Measurements from ENCODE around the gene TLR3. TPM values are rescaled to one million over a fixed set of nuclear protein-coding genes. Genes with fewer than 3 reads are reported as not detected.
"Not testable (repeated sequence)": the region's sequence is repeated elsewhere in the genome, so short reads cannot be mapped to it uniquely, and the experiment has no call there.

Gene TLR3
- total RNA-seq, 1 experiment from 2014 or later = 1.9 TPM

DNA sequence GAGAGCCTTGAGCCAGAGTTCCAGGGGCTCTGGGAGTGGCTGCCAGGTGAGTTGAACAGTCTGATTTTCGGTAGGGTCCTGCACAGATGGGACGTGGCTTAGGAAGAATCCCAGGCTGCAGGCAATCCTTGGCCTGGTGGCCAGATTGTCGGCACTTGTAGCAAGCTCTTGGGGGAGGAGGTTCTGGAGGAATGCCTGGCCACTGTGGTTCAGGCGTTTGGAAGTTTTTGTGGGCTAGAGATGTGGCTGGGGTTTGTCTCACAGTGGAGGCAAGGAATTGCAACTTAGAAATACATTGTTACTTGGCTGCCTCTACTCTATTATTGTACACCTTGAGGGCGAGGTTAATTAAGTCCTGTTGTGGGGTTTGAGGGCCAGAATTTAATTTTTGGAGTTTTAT, 21.5 kb upstream of the TLR3 start:
- DNase-seq (ENCODE audit: low spot score) = not testable (repeated sequence)

DNA sequence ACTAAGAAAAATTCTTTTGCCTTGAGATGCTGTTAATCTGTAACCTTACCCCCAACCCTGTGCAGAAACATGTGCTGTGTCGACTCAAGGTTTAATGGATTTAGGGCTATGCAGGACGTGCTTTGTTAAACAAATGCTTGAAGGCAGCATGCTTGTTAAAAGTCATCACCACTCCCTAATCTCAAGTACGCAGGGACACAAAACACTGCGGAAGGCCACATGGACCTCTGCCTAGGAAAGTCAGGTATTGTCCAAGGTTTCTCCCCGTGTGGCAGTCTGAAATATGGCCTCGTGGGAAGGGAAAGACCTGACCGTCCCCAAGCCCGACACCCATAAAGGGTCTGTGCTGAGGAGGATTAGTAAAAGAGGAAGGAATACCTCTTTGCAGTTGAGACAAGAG, 18.8 kb upstream of the TLR3 start:
- not testable (repeated sequence) for DNase-seq (ENCODE audit: low spot score)

DNA sequence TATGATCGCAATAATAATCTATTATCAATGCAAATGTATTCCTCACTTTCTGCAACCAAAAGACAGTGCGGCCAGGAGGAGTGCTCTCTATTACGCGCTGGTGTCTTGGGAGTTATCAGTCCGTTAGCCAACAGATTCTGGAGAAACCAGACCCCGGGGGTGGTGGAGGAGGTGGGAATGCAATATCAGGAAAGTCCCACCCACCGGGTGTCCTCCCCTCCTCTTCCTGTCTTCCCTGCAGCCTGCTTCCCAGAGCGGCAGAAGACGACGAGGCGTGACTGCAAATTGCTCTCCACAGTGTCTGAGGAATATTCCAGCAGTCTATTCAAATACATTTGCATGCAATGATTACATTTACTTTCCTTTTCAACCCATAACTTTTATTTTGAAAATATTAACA, 17.9 kb upstream of the TLR3 start:
- DNase-seq (ENCODE audit: low spot score) = no peak

DNA sequence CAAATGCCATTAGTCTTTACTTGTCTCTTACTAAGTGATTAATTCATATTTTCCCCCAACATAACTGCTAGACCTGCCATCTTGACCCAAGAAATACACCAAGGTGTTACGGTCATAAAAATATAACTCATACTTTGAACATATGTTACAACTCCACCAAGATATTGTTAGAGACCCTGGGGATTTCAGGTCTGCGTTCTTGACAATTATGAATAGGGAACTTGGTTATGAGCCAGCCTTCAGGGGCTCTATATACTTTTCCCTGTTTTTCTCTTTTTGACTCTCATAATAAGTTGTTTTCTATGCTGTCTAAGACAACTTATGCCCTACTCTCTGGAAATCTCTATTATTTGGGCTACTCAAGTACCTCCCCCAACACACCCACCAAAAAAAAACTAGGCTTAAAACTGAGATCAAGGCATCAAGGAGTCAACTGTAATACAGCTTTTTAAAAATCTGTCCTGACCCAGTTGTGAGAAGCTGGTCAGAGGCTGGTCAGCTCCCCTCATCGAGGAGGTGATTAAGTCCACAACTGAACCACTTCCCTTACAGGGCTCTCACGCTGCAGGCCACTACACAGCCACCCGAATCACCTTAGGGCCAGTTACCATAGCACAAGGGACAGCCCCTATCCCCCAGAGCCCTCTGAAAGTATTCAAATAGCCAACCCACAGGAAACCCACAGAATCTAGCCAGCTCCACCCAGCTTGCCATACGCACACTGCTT, 10.5 kb upstream of the TLR3 start:
- DNase-seq (ENCODE audit: low spot score) = no peak

DNA sequence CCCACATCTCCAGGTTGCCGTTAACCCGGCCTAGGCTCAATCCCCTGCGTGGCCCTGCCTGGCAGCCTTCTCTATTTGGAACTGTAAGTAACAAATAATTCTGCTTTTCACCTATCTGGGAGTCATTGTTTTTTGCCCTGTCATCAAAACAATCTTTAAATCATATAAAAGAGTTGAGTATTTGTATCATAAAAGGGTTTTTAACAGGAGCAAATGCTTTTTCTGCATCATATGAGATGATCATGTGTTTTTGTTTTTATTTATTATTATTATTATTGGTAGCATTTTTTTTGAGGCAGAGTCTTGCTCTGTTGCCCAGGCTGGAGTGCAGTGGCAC, 10.0 kb upstream of the TLR3 start:
- DNase-seq (ENCODE audit: low spot score) = no peak

DNA sequence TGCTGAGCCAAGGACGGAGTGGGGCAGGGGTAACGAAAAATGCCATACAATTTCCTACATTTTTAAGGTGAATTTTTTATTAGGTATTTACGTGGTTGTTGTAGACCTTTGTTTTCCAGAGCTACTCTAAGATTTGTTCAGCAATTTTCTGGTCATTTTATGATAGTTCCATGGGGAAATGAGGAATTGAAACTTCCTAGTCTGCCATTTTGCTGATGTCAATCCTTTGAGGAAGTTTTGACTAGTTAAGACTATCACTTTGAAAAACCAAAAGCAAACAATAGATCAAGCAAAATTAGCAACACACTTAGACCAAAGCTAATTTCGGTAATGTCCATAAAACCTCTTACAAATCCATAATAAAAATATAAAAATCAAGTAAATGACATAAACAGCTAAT, 7.0 kb upstream of the TLR3 start:
- no peak for DNase-seq (ENCODE audit: low spot score)

DNA sequence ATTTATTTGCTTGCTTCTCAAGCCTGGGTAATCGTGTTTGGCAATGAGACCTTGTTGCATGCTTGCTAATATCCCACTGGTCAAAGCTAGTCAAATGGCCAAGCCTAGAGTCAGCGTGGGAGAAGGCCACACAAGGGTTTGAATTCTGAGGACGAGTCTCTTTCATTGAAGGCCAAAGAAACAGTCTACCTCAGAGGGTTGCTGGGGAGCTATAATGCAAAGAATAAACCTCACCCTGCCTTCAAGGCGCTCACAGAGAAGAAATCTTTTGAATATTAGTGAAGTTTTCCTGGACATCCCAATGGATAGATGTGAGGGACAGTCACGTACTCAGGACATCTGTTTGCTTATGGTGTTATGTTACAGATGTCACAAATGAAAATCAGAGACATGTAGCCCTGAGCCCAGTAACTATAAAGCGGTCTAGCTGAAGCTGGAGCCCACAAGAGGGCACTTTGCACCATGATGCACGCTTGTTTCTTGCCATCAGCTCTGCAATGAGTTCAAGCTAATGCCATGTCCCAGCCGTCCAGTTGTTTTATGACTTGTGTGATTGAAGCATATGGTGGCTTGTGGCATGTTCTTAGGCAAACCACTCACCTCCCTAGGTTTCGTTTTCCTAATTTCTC, 1.1 kb upstream of the TLR3 start:
- DNase-seq (ENCODE audit: low spot score) = peak; percentile 76

DNA sequence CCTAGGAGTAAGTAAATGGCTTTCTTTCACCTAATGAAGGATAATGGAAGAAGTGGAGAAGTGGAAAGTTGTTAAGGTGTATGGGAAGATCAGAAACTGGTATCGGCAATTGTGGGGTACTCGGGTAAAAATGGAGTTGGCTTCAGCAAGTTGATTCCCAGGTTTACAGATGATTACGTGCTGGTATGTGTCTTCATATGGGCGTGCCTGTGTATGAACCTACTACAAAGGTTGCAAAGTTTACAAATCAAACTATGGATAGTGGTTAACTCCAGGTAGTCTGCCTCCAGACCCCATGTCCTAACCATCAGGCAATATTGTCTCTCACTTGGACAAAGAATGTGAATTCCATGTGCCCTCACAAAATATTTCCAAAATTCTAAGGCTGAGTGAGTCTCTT, 773 bp downstream of the TLR3 start:
- DNase-seq (ENCODE audit: low spot score) = no peak

DNA sequence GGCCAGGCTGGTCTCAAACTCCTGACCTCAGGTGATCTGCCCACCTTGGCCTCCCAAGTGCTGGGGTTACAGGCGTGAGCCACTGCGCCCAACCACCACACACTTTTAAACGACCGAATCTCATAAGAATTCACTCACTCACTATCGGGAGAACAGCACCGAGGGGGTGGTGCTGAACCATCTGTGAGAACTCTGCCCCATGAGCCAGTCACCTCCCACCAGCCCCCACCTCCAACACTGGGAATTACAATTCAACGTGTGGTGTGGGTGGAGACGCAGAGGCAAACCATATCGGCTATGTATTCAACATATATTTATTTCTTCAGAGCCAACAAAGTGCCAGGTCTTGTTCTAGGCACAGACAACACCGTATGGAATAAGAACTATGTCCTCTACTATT, 3.6 kb downstream of the TLR3 start:
- no peak for DNase-seq (ENCODE audit: low spot score)

DNA sequence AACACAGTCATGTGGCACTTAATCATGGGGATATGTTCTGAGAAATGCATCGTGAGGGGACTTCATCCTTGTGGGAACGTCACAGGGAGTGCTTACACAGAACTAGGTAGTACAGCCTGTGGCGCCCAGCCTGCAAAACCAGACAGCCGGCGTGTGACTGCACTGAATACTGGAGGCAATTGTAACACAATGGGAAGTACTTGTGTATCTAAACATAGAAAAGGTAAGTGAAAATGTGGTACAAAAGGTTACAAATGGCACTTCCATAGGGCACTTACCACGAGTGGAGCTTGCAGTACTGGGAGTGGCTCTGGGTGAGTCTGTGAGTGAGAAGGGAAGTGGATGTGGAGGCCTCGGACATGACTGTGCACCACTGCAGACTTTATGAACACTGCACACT, 5.2 kb downstream of the TLR3 start:
- DNase-seq (ENCODE audit: low spot score) = no peak

DNA sequence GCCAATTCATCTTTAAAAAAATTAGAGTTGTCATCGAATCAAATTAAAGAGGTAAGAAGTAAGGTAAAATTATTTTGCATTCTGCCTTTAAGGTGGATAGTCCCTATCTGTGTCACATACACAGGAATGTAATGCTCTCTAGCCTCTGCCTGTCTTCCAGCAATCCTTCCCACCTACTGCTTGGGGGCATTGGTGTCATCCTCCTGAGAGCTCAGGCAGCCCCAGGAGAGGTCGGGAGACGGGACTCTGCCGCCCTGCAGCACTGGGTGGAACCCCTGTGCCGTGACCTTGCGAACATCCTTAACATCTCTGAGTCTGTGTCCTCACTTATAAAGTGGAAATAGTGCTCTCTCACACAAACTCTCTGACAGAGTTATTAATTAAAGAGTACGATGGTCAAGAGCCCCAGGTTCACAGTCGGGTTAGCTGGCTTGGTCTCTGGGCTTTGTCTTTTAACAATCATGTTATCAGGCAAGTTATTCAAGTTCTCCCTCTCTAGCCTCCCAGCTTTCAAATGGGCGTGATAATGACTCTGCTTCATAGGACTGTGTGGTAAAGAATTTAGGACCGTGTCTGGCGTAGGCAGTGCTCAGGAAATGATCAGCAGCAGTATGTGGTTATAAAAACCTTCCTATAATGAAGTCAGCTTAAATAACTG, 10.2 kb downstream of the TLR3 start:
- no peak for DNase-seq (ENCODE audit: low spot score)

DNA sequence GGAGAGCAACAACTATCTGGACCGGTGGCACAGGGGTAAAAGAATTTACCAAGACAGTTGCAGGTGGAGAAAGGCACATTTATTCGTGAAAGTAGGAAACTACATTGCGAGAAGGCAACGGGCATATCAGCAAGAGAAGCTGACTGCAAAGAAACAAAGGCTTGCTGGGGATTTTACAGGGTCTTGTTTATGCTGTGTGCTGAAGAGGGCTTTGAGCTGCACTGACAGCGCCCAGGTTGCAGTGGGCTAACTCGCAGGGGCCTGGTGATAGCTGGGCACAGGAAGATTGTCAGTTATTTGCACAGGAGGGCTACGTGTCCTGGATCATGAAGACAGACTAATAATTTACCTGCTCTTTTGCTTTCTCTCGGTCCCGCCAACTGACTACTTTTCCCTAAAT, 10.7 kb downstream of the TLR3 start:
- DNase-seq (ENCODE audit: low spot score) = no peak

DNA sequence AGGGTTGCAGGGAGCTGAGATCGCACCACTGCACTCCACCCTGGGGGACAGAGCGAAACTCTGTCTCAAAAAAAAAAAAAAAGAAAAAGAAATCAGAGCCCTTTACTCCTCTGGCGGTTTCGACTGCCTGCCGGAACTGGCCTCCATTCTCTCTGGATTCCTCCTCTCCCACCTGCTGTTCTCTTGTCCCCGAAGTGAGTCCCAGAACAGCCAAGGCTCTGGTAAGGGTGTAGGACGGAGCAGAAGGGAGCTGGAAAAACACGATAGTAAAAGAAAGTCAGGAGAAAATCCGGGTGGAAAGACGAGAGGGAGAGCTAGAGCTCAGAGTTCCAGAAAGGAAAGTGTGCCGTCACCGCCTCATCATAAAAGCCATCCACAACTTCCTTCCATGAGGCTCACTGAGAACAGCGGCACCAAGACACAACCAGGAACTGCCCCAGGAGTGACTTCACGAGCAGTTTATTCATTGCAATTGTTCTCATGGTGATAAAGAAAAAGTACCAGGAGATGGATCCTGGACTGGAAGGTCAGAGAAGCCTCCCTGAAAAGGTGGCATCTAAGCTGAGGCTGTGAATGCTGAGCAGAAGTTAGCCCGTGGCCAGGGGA, 12.3 kb downstream of the TLR3 start:
- no peak for DNase-seq (ENCODE audit: low spot score)

DNA sequence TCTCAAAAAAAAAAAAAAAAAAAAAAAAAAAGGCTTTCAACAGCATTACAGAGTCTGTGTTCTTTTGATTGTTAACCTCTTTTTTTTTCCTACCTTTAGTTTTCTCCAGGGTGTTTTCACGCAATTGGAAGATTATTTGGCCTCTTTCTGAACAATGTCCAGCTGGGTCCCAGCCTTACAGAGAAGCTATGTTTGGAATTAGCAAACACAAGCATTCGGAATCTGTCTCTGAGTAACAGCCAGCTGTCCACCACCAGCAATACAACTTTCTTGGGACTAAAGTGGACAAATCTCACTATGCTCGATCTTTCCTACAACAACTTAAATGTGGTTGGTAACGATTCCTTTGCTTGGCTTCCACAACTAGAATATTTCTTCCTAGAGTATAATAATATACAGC, 13.3 kb downstream of the TLR3 start:
- DNase-seq (ENCODE audit: low spot score) = no peak

DNA sequence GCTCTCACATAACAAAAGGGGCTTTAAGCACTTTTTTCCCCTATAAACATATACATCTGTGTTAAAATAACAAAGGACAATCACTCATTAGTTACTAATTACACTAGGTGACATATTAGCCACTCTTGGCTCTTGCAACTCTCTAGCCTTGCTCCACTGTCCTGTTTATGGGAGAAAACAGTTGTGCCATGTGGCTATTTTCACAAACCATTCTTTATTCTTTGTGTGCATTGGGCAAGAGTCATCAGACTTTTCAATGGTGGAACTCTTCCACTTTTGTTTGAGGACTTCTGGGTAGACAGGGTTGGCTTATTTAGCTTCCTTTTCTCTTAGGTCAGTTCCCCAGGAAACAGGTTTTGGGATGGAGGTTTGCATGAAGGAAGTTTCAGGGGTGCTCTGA, 19.6 kb downstream of the TLR3 start:
- no peak for DNase-seq (ENCODE audit: low spot score)

DNA sequence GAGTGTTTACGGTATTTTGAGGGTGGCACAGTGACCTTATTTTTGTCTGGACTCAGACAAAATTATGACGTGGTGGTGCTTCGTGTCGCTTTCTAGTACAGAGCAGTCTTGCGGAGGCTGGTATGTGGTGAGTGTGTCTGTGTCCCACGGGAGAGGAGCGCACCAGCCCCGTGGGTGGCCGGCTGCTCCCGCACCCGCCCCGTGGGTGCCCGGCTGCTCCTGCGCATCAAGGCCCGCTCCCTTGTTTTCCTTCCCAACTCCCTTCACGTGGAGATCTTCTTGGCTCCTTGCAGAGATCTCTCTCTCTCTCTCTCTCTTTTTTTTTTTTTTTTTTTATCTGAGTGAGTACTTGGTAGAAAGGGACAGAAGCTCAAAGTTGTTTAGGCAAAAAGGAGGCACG, 23.3 kb downstream of the TLR3 start:
- no peak for DNase-seq (ENCODE audit: low spot score)

DNA sequence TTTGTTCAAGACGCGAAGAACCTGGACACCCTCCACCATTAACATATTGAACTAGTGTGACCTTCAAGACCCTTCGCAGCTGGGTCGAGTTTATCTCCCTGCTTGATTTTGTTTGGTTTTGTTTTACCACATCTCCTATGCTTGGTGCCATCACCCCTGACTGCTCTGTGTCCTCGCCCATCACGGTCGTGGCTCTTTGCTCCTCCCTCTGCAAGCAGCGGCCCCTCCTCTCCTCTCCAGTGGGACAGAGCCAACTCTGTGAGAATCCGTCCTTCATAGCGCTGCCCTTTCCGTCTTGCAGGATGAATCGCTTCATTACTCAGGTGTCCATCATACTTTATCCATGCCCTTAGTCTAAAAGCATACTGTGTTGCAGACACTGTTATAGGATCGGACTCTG, 26.4 kb downstream of the TLR3 start:
- DNase-seq (ENCODE audit: low spot score) = no peak

DNA sequence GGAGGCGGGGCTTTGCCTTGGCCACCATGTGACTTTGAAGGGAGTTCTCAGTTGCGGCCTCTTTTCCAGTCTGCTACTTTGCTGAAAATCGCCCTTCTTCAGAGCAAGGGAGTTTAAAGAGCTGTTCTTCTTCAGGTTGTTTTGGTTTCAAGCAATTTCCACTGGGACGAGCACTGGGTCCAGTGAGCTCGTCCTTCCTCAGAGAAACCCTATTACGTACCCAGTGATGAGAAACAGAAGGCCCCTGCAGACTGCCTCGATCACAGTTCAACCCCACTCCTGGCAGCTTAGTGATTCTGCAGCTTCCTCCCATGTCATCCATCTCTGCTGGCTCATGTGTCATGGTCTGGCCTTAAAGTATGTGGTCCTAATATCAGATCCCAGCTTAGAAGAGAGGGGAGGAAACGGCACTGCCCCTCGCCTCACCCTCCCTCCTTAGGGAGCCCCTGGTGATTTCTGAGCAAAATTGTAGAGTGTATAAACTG, 27.8 kb downstream of the TLR3 start:
- no peak for DNase-seq (ENCODE audit: low spot score)

DNA sequence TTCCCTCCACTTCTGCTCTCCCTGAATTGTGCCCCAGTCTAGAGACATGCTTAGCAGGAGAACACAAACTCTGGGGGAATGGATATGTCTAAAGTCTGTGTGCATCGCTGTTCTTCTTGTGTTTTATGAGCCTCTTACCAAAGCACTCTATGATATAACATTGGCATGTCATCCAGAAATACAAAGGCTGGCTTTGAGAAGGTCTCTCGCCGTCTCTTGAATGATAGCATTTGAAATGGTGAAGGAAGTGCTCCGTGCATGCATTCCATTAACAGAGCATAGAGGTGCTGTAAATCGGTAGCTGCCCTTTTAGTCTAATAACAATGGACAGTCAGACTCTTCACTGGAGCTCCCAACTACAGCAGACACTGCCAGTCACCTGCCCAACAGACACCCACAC, 28.4 kb downstream of the TLR3 start:
- no peak for DNase-seq (ENCODE audit: low spot score)

DNA sequence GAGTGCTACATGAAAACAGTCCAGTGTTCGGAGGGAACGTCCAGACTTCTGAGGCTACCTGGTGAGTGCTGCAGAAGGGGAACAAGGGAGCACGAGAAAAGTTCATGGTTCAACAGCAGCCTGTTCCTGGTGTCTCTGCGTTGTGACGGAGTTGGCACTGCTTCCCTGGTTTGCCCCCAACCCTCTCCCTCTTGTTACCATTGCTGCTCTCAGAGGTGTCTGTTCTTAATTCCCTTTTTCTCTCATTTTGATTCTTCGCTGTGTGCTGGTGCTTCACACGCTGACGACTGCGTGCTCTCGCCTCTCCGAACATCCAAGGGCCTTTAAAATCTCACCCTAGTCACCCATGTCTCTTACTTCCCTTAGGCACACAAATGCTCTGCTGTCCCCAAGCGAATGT, 34.0 kb downstream of the TLR3 start:
- no peak for DNase-seq (ENCODE audit: low spot score)

DNA sequence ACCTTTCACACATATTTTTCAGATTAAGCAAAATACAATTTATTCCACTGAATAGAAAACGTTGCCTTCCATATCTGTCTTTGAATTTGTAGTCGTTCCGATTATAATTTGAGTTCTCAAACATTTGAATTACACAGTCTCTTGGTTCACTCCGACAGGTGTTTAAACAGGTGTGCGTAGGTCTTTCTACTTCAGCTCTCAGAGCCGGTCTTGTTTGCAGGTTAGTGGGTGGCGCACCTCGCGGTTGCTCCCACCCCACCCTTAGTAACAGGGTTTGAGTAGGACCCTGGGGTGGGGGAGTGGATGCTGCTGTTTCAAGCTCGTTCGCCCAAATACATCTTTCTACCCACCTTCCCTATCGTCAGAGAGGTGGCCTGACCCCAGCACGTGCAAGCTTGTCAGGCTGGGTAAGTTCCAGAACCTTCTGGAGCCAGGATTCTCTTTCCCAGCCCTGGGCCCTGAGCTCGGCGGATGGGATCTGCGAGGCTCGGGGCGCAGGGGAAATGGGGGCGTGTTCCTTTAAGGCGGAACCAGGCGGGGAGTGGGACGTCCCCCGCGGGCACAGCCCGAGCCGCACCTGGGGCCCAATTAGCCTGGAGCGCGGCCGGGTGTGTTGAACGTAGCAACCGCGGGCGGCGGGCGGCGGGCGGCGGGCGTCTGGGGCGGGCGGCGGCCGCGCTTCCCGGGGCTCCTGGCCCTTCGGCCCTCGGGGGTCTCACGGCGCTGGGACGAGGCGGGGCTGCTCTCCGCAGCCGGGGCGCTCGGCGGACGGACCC, 35.3 kb downstream of the TLR3 start, which contains the start of gene FAM149A:
TSS of gene FAM149A (plus strand) at position 591 of the 776 bp plus-strand sequence.
- DNase-seq (ENCODE audit: low spot score) = peak; percentile 75

All from HT-29 (cell line).